ENCODE data around the gene GNG2. TPM values are rescaled to one million over a fixed set of nuclear protein-coding genes. Genes with fewer than 3 reads are reported as not detected.
A peak's percentile ranks its signal among the peaks of the same experiment; 100 is the strongest.

Gene GNG2
- total and polyA plus RNA-seq, 2 of the 8 experiments (the other 6 are each of a cell fraction or from before 2014, with no cell fraction given), result 8.2 to 17.9 TPM

DNA sequence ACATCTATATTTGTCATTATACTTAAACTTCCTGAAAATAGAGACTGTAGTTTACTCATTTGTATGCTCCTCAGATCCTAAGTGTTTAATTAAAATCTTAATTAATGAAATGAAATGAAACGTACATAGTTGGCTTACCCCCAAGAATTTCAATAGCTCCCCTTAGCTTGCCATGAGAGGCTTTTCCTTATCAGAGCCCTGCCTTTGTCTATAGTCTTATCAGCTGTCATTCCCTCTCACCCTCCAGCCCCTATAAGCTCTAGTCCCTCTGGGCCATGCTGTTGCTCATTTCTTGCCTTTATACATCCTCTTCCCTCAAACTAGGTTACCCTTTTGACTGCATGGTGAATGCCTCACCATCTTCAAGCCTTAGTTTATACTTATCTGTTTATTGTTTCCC lies 127.8 kb downstream of the GNG2 start:
- Histone ChIP-seq H4K8ac (ENCODE audit: extremely low read depth, insufficient read depth, low read length) (no peak overlapping the region), H2AFZ (ENCODE audit: low read length) (peak overlapping the region; percentile 76; the same call in 1 of the 2 replicates), H4K91ac (replicated peaks; ENCODE audit: insufficient read length, low read length) (no peak overlapping the region), H3K4me3 (ENCODE audit: extremely low read depth in 1 of 4, insufficient read depth in 2 of 4, low read depth in 3 of 4, low read length in 4 of 4) (peak overlapping the region in 1 of 4 experiments; percentile 94; a peak in 1 of 8 replicates), H2AK5ac (ENCODE audit: low read depth, low read length) (no peak overlapping the region), H3K27me3 (replicated peaks in 1 of 4; ENCODE audit: control insufficient read depth in 3 of 4, extremely low read depth in 1 of 4, insufficient read depth in 3 of 4, low read length in 3 of 4) (no peaks in the 10 kb centered on the region; a peak in 1 of 7 replicates), H3K4me1 (replicated peaks in 1 of 4; ENCODE audit: control insufficient read depth in 3 of 4, insufficient read depth in 4 of 4, low read length in 3 of 4) (peaks cover 0 to 2% (median 0%) of the 10 kb centered on the region in 4 experiments; a peak in 2 of 7 replicates), H3K27ac (ENCODE audit: low read depth, low read length) (no peak overlapping the region), H3K18ac (ENCODE audit: extremely low read depth, low read length) (no peak overlapping the region), H3K79me1 (ENCODE audit: low read depth, low read length) (no peaks in the 10 kb centered on the region), H3K14ac (ENCODE audit: insufficient read length) (no peak overlapping the region), H3K36me3 (ENCODE audit: control insufficient read depth in 2 of 4, insufficient read depth in 4 of 4, low read length in 3 of 4) (peaks cover 5 to 17% (median 12%) of the 10 kb centered on the region in 4 experiments; a peak in 6 of 8 replicates), H3K4me2 (ENCODE audit: insufficient read depth in 1 of 2, low read depth in 2 of 2, low read length in 2 of 2) (peak overlapping the region in 1 of 2 experiments; percentile 84; a peak in 1 of 4 replicates), H4K5ac (ENCODE audit: insufficient read length, low read depth, low read length) (no peak overlapping the region), H2BK15ac (ENCODE audit: low read length) (0 out of 2 replicates have a peak overlapping the region, but pooled peaks have one; percentile 12), H2BK12ac (ENCODE audit: low read depth, low read length) (no peak overlapping the region), H3K9ac (replicated peaks in 1 of 4; ENCODE audit: extremely low read depth in 1 of 4, low read depth in 3 of 4, low read length in 3 of 4) (no peak overlapping the region), H2BK20ac (ENCODE audit: low read length) (no peak overlapping the region), H3K23me2 (ENCODE audit: low read depth, low read length) (peaks cover 11% of the 10 kb centered on the region), H2BK5ac (ENCODE audit: low read depth, low read length) (no peak overlapping the region), H3K79me2 (ENCODE audit: control insufficient read depth in 1 of 2, insufficient read depth in 2 of 2, low read length in 2 of 2) (peaks cover 11 to 35% of the 10 kb centered on the region in 2 experiments), H3K56ac (replicated peaks; ENCODE audit: insufficient read length, low read depth, low read length) (no peak overlapping the region), H3K23ac (ENCODE audit: insufficient read length) (no peak overlapping the region), H4K20me1 (replicated peaks in 1 of 2; ENCODE audit: control insufficient read depth in 1 of 2, insufficient read depth in 2 of 2, low read length in 2 of 2) (peaks cover 0 to 6% of the 10 kb centered on the region in 2 experiments), H2BK120ac (replicated peaks; ENCODE audit: low read depth, low read length) (no peak overlapping the region), H3K4ac (replicated peaks; ENCODE audit: insufficient read length, low read depth, low read length) (no peak overlapping the region), H3K9me3 (ENCODE audit: insufficient read depth in 2 of 2, low read depth in 1 of 2, low read length in 1 of 2) (no peaks in the 10 kb centered on the region)
- ChIA-PET CTCF (ENCODE audit: partially characterized antibody) (interaction anchor here (1.5 kb wide), 1 partner anchor 9 kb away, joined by 6 read pairs; no protein-coding TSS in a partner anchor), POLR2A (ENCODE audit: partially characterized antibody) (interaction anchor here (1.0 kb wide), 1 partner anchor 32 kb away, joined by 3 read pairs; no protein-coding TSS in a partner anchor)
- TF ChIP-seq CHD1 (IDR thresholded peaks at IDR 0.05; ENCODE audit: low read depth, low read length) (no peak), SIX5 (IDR thresholded peaks at IDR 0.05; ENCODE audit: low read depth, low read length) (no peak), RBBP5 (IDR thresholded peaks at IDR 0.05; ENCODE audit: borderline replicate concordance, low read depth, low read length) (no peak), EZH2 (IDR thresholded peaks at IDR 0.05; ENCODE audit: low read depth, low read length, severe bottlenecking) (no peak)
- FAIRE-seq, result no peak
- DNase-seq (ENCODE audit: low read depth in 1 of 2, low spot score in 2 of 2), result no peak
- WGBS, 2 experiments (ENCODE audit: extremely low coverage in 1 of 2, insufficient coverage in 1 of 2, insufficient read length in 1 of 2, insufficient replicate concordance in 2 of 2, low coverage in 1 of 2, low lambda C conversion rate in 2 of 2, missing lambda C conversion rate in 1 of 2), result 84% methylated on average over 1 of the region's 1 CpG; no CpG with 5 or more reads in 1 of the 2 experiments
